22Rv1 (cell line): Measurements from ENCODE around the gene GBF1.

Experiments used
- CTCF ChIP-seq: fragments of 450-650 bp; IDR thresholded peaks from 2 replicates; pipeline ENCODE4 v1.5.1; 2017; ENCODE audit warnings: mild to moderate bottlenecking
- ZFX ChIP-seq: fragments of 450-650 bp; IDR thresholded peaks from 2 replicates; pipeline ENCODE4 v1.6.1; 2017; ENCODE audit warnings: antibody characterized with exemption, borderline replicate concordance

GRCh38 chr10:102283488-102283887 lies 38.2 kb downstream of the GBF1 start:
- TF ChIP-seq CTCF = no peak
- TF ChIP-seq ZFX = no peak
